HG03060 (cell line): ENCODE measurements around the gene CWC27.

ENCODE experiments used
- ATAC-seq: cut with Tn5 transposase; IDR thresholded peaks from one replicate; pipeline ENCODE4 v1.9.1; 2021; ENCODE audit warnings: low read depth, moderate number of reproducible peaks; ENCODE audit not compliant: unreplicated experiment

Gene CWC27

GRCh38 chr5:64968591-64969110 lies 199.9 kb downstream of the CWC27 start:
- ATAC-seq = no peak

GRCh38 chr5:64969578-64969977 lies 200.8 kb downstream of the CWC27 start:
- no peak for ATAC-seq

GRCh38 chr5:64971513-64971912 lies 202.8 kb downstream of the CWC27 start:
- ATAC-seq = no peak

GRCh38 chr5:64971990-64972389 lies 203.3 kb downstream of the CWC27 start:
- ATAC-seq = no peak

- ATAC-seq = no peak
Observed at GRCh38 chr5:64972591-64972990, 203.9 kb downstream of the CWC27 start.

- ATAC-seq = no peak
Observed at GRCh38 chr5:64973215-64973614, 204.5 kb downstream of the CWC27 start.

GRCh38 chr5:64977779-64978178 lies 209.0 kb downstream of the CWC27 start:
- no peak for ATAC-seq

GRCh38 chr5:64978546-64978945 lies 209.8 kb downstream of the CWC27 start:
- no peak for ATAC-seq

GRCh38 chr5:64979531-64979930 lies 210.8 kb downstream of the CWC27 start:
- no peak for ATAC-seq

GRCh38 chr5:64980176-64980575 lies 211.4 kb downstream of the CWC27 start:
- ATAC-seq = no peak

- ATAC-seq = no peak
Observed at GRCh38 chr5:64987768-64988167, 219.0 kb downstream of the CWC27 start.

GRCh38 chr5:65009207-65009606 lies 240.5 kb downstream of the CWC27 start:
- ATAC-seq = no peak

- ATAC-seq = no peak
Observed at GRCh38 chr5:65010841-65011240, 242.1 kb downstream of the CWC27 start.

- no peak for ATAC-seq
Observed at GRCh38 chr5:65012301-65012892, 243.7 kb downstream of the CWC27 start.

GRCh38 chr5:65013166-65013565 lies 244.4 kb downstream of the CWC27 start:
- ATAC-seq = no peak

GRCh38 chr5:65014769-65015168 lies 246.0 kb downstream of the CWC27 start:
- no peak for ATAC-seq

GRCh38 chr5:65015767-65016166 lies 247.0 kb downstream of the CWC27 start:
- no peak for ATAC-seq

GRCh38 chr5:65017636-65018035 lies 248.9 kb downstream of the CWC27 start:
- no peak for ATAC-seq

- no peak for ATAC-seq
Observed at GRCh38 chr5:65018763-65019162, 250.0 kb downstream of the CWC27 start.

GRCh38 chr5:65020492-65020891 lies 251.8 kb downstream of the CWC27 start:
- no peak for ATAC-seq

- ATAC-seq = no peak
Observed at GRCh38 chr5:65021527-65022226, 252.9 kb downstream of the CWC27 start.

GRCh38 chr5:65022932-65023331 lies 254.2 kb downstream of the CWC27 start:
- ATAC-seq = no peak
